SK-N-SH (cell line): Measurements from ENCODE around the gene TNN. TPM values are rescaled to one million over a fixed set of nuclear protein-coding genes. Genes with fewer than 3 reads are reported as not detected.
A peak's percentile ranks its signal among the peaks of the same experiment; 100 is the strongest.

Experiments used
- CTCF ChIA-PET: fragments of 300-600, 350-600 bp; formaldehyde crosslinking; extraction: SDS; loops from one replicate; lab custom pipeline; 2021; lab: Yijun Ruan, JAX
- POLR2A ChIA-PET: fragments of 350-600 bp; sonication (Branson Sonifier 250); formaldehyde crosslinking; extraction: SDS; loops from one replicate; lab custom pipeline; 2020; ENCODE audit warnings: antibody characterized with exemption, inconsistent platforms; lab: Yijun Ruan, JAX
- DNase-seq: peaks from one replicate; pipeline ENCODE4 v3.0.0; 2012
- H2AFZ ChIP-seq: fragments of 200-600 bp; sonication (generic); 2 replicates; pipeline ENCODE4 v1.8.1; 2016; ENCODE audit warnings: antibody characterized with exemption, mild to moderate bottlenecking, low read depth
- H3F3A ChIP-seq: fragments of 200-600 bp; sonication (generic); replicated peaks from 2 replicates; pipeline ENCODE3; 2016; ENCODE audit warnings: antibody characterized with exemption, mild to moderate bottlenecking; ENCODE audit not compliant: insufficient read depth
- H3K27ac ChIP-seq, 2 experiments: fragments of 200-500 bp in 1 of 2; fragments of 200-600 bp in 1 of 2; sonication (Bioruptor generic) in 1 of 2; sonication (generic), shearing (Covaris generic) in 1 of 2; 2 replicates each; pipeline versions ENCODE4 v1.5.1 to v1.6.1; 2014 to 2016; ENCODE audit warnings: low read depth in 2 of 2, inconsistent platforms in 1 of 2, low read length in 1 of 2, mild to moderate bottlenecking in 1 of 2, mixed read lengths in 1 of 2
- H3K27me3 ChIP-seq: fragments of 200-600 bp; sonication (generic), shearing (Covaris generic); 2 replicates; pipeline ENCODE4 v1.6.1; 2016; ENCODE audit warnings: mixed run types; ENCODE audit not compliant: insufficient read depth
- H3K36me3 ChIP-seq, 2 experiments: fragments of 200-500 bp in 1 of 2; fragments of 200-600 bp in 1 of 2; sonication (Bioruptor generic) in 1 of 2; sonication (generic) in 1 of 2; replicated peaks in 1 of 2; 2 replicates each; pipeline versions ENCODE3 to v1.5.1; 2014 to 2016; ENCODE audit warnings: low read length in 1 of 2, mild to moderate bottlenecking in 1 of 2; ENCODE audit not compliant: insufficient read depth in 2 of 2, control insufficient read depth in 1 of 2
- H3K4me1 ChIP-seq, 2 experiments: fragments of 200-500 bp in 1 of 2; fragments of 200-600 bp in 1 of 2; sonication (Bioruptor generic) in 1 of 2; sonication (generic), shearing (Covaris generic) in 1 of 2; 2 replicates each; pipeline versions ENCODE4 v1.5.1 to v1.6.1; 2014 to 2016; ENCODE audit warnings: low read depth in 1 of 2, low read length in 1 of 2, mixed run types in 1 of 2; ENCODE audit not compliant: insufficient read depth in 2 of 2, control insufficient read depth in 1 of 2
- H3K4me2 ChIP-seq: fragments of 200-600 bp; sonication (generic), shearing (Covaris generic); 2 replicates; pipeline ENCODE4 v1.6.1; 2017; ENCODE audit warnings: mixed run types
- H3K4me3 ChIP-seq, 2 experiments: fragments of 200-500 bp in 1 of 2; fragments of 200-600 bp in 1 of 2; sonication (Bioruptor generic) in 1 of 2; sonication (generic), shearing (Covaris generic) in 1 of 2; 2 replicates each; pipeline versions ENCODE4 v1.5.1 to v1.8.1; 2014 to 2016; ENCODE audit warnings: low read depth in 2 of 2, inconsistent platforms in 1 of 2, low read length in 1 of 2, mild to moderate bottlenecking in 1 of 2, mixed read lengths in 1 of 2, moderate library complexity in 1 of 2
- H3K79me2 ChIP-seq: fragments of 200-600 bp; sonication (generic); 2 replicates; pipeline ENCODE4 v1.8.1; 2017; ENCODE audit warnings: mild to moderate bottlenecking; ENCODE audit not compliant: insufficient read depth
- H3K9ac ChIP-seq: fragments of 200-600 bp; sonication (generic); 2 replicates; pipeline ENCODE4 v1.6.1; 2017; ENCODE audit warnings: mixed run types
- H3K9me2 ChIP-seq: fragments of 200-600 bp; sonication (generic); 2 replicates; pipeline ENCODE4 v1.6.1; 2017; ENCODE audit warnings: mixed run types
- H3K9me3 ChIP-seq: fragments of 200-600 bp; sonication (generic); 2 replicates; pipeline ENCODE4 v1.6.1; 2017; ENCODE audit warnings: mixed run types, mild to moderate bottlenecking, moderate library complexity
- H4K20me1 ChIP-seq: fragments of 200-600 bp; sonication (generic); 2 replicates; pipeline ENCODE4 v1.6.1; 2017; ENCODE audit warnings: mild to moderate bottlenecking, mixed run types; ENCODE audit not compliant: insufficient read depth
- CHD2 ChIP-seq: fragments of 150-350 bp; IDR thresholded peaks from 2 replicates; pipeline ENCODE4 v1.6.1; 2018; ENCODE audit warnings: low read length; ENCODE audit not compliant: partially characterized antibody
- CTCF ChIP-seq: fragments of 200-600 bp; sonication (generic); IDR thresholded peaks from 2 replicates; pipeline ENCODE4 v1.6.1; 2017; ENCODE audit warnings: antibody characterized with exemption, mild to moderate bottlenecking, moderate library complexity
- ELF1 ChIP-seq: IDR thresholded peaks from 2 replicates; pipeline ENCODE4 v1.4.0; 2012
- EZH2phosphoT487 ChIP-seq: fragments of 200-600 bp; sonication (generic); IDR thresholded peaks from 2 replicates; pipeline ENCODE4 v1.6.1; 2017; ENCODE audit warnings: low read depth, mixed run types, mild to moderate bottlenecking, antibody characterized with exemption, moderate library complexity, borderline replicate concordance
- FOSL2 ChIP-seq: IDR thresholded peaks from 2 replicates; pipeline ENCODE4 v1.4.0; 2012; ENCODE audit warnings: low read depth, mild to moderate bottlenecking, moderate library complexity, borderline replicate concordance
- FOXJ3 ChIP-seq: sonication (generic); formaldehyde crosslinking; IDR thresholded peaks from 2 replicates; pipeline ENCODE4 v1.5.1; 2020; ENCODE audit warnings: mild to moderate bottlenecking, missing genetic modification reagents
- GABPA ChIP-seq: IDR thresholded peaks from 2 replicates; pipeline ENCODE4 v1.4.0; 2012; ENCODE audit warnings: low read depth, mild to moderate bottlenecking
- GATA2 ChIP-seq: sonication (generic); formaldehyde crosslinking; IDR thresholded peaks from 2 replicates; pipeline ENCODE4 v1.5.0; 2020; ENCODE audit warnings: mild to moderate bottlenecking, missing genetic modification reagents
- JUND ChIP-seq: IDR thresholded peaks from 2 replicates; pipeline ENCODE4 v1.4.0; 2012
- MAX ChIP-seq: IDR thresholded peaks from 2 replicates; pipeline ENCODE4 v1.4.0; 2012; ENCODE audit warnings: low read depth
- MEF2A ChIP-seq: IDR thresholded peaks from 2 replicates; pipeline ENCODE4 v1.4.0; 2012; ENCODE audit warnings: low read depth, borderline replicate concordance
- MXI1 ChIP-seq: IDR thresholded peaks from 2 replicates; pipeline ENCODE4 v1.6.1; 2012; ENCODE audit warnings: mild to moderate bottlenecking, low read depth, low read length, improper control_type of control experiment
- POLR2AphosphoS5 ChIP-seq: IDR thresholded peaks from 2 replicates; pipeline ENCODE4 v1.6.1; 2012; ENCODE audit warnings: low read depth, low read length
- RAD21 ChIP-seq: IDR thresholded peaks from 2 replicates; pipeline ENCODE4 v1.6.1; 2012; ENCODE audit warnings: mild to moderate bottlenecking, low read length
- REST ChIP-seq: IDR thresholded peaks from 2 replicates; pipeline ENCODE4 v1.6.1; 2012; ENCODE audit warnings: mild to moderate bottlenecking, low read depth, low read length, moderate library complexity
- RXRA ChIP-seq: IDR thresholded peaks from 2 replicates; pipeline ENCODE4 v1.4.0; 2012; ENCODE audit warnings: low read depth, mild to moderate bottlenecking, borderline replicate concordance
- SMC3 ChIP-seq: IDR thresholded peaks from 2 replicates; pipeline ENCODE4 v1.6.1; 2012; ENCODE audit warnings: low read depth, low read length, improper control_type of control experiment
- TCF12 ChIP-seq: IDR thresholded peaks from 2 replicates; pipeline ENCODE4 v1.4.0; 2012
- TEAD4 ChIP-seq: IDR thresholded peaks from 2 replicates; pipeline ENCODE4 v1.4.0; 2012; ENCODE audit warnings: mild to moderate bottlenecking, borderline replicate concordance; ENCODE audit not compliant: insufficient read depth
- USF1 ChIP-seq: IDR thresholded peaks from 2 replicates; pipeline ENCODE4 v1.4.0; 2012; ENCODE audit warnings: low read depth, borderline replicate concordance
- YY1 ChIP-seq: IDR thresholded peaks from 2 replicates; pipeline ENCODE4 v1.4.0; 2012; ENCODE audit warnings: low read depth, mild to moderate bottlenecking
- WGBS: methylation state at CpG from one replicate; pipeline ENCODE4 v1.1.6; 2017; ENCODE audit warnings: low lambda C conversion rate; 5-methylcytosine and 5-hydroxymethylcytosine counted together
- polyA plus RNA-seq, 3 experiments: library from polyadenylated mRNA; depleted of rRNA; stranded (reverse); fragments of >200 nt; gene quantifications; 2 replicates each; pipeline ENCODE4 v1.2.3, GENCODE V29; 2012

The TNN gene
- polyA plus RNA-seq, 1 of the 3 experiments (the other 2 are of a cell fraction) = not detected

GRCh38 chr1:175188936-175189335 is 121.3 kb downstream of the TNN start (continued):
- TF ChIP-seq TCF12 (no peak), FOSL2 (no peak), TEAD4 (no peak), RAD21 (no peak)

- Histone ChIP-seq H3K4me3 (no peak overlapping the region), H3K4me1 (peaks cover 0 to 10% of the 10 kb centered on the region in 2 experiments; a peak in 1 of 4 replicates), H3K9ac (no peak overlapping the region), H3F3A (no peaks in the 10 kb centered on the region), H2AFZ (no peak overlapping the region), H4K20me1 (no peaks in the 10 kb centered on the region), H3K9me2 (no peaks in the 10 kb centered on the region), H3K4me2 (0 out of 2 replicates have a peak overlapping the region, but pooled peaks have one; percentile 62), H3K36me3 (no peaks in the 10 kb centered on the region), H3K79me2 (no peaks in the 10 kb centered on the region), H3K27me3 (no peaks in the 10 kb centered on the region), H3K9me3 (no peaks in the 10 kb centered on the region), H3K27ac (no peak overlapping the region)
- WGBS = 95% methylated on average over 7 of the region's 7 CpGs
- DNase-seq = no peak
- ChIA-PET POLR2A (no interaction called here), CTCF (interaction anchor here (0.6 to 1.6 kb wide), 7 partner anchors 32 to 769 kb away, joined by 3 to 13 read pairs (median 3); no protein-coding TSS in a partner anchor)
- TF ChIP-seq MEF2A = no peak
- TF ChIP-seq JUND = no peak
- no peak for TF ChIP-seq RXRA
- TF ChIP-seq USF1 = no peak
- no peak for TF ChIP-seq REST
- no peak for TF ChIP-seq CTCF
- no peak for TF ChIP-seq TEAD4
- TF ChIP-seq GATA2 (CRISPR knock-in tag) = no peak
- TF ChIP-seq YY1 = no peak
- TF ChIP-seq MXI1 = no peak
- TF ChIP-seq TCF12 = no peak
- no peak for TF ChIP-seq MAX
- no peak for TF ChIP-seq FOXJ3 (CRISPR knock-in tag)
- no peak for TF ChIP-seq GABPA
- TF ChIP-seq CHD2 = no peak
- no peak for TF ChIP-seq EZH2phosphoT487
- TF ChIP-seq POLR2AphosphoS5 = no peak
- TF ChIP-seq ELF1 = no peak
- TF ChIP-seq SMC3 = no peak
- TF ChIP-seq FOSL2 = no peak
These were observed 124.0 kb downstream of the TNN start for GRCh38 chr1:175191659-175192058.
